Kidney glomerular epithelial cell (primary cell): ENCODE data around the gene TMPRSS13.

Experiments used
- DNase-seq: peaks from one replicate; lab custom pipeline; 2025; lab: John Stamatoyannopoulos, UW

Gene TMPRSS13

DNA sequence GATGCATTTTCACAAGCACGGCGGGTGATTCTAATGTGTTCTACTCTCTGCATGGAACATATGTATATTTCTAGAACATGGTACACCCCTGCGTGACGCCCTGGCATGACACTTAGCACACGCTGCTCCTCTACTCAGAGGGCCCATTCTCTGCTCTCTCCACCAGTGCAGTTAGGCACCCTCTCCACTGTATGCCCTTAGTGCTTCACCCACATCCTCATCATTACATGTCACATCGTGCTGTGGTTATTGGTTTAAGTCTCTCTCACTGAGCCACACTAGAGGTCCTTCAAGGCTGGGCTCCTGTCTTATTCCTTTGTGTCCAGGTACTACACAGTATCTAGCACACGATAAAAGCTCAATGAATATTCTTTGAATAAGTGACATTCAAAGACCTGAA lies 16.7 kb downstream of the TMPRSS13 start:
- no peak for DNase-seq

DNA sequence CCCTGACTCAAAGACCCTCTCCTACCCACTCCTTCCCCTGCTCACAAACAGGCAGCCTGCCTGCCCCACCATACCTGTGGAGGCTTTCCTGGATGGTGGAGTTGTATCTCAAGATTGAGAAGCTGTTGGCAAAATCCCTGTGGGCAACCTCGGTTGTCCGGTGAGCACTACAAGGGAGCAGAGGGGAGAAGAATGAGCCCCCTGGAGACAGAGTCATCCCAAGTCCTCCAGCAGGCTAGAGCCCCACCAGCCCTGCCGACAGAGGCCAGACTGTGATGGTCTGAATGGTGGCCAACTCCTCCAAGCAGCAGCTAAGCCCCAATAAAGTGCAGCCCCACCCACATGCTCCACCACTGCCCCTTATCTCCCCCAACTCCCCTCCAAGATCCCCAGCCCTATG lies 17.5 kb downstream of the TMPRSS13 start:
- no peak for DNase-seq

DNA sequence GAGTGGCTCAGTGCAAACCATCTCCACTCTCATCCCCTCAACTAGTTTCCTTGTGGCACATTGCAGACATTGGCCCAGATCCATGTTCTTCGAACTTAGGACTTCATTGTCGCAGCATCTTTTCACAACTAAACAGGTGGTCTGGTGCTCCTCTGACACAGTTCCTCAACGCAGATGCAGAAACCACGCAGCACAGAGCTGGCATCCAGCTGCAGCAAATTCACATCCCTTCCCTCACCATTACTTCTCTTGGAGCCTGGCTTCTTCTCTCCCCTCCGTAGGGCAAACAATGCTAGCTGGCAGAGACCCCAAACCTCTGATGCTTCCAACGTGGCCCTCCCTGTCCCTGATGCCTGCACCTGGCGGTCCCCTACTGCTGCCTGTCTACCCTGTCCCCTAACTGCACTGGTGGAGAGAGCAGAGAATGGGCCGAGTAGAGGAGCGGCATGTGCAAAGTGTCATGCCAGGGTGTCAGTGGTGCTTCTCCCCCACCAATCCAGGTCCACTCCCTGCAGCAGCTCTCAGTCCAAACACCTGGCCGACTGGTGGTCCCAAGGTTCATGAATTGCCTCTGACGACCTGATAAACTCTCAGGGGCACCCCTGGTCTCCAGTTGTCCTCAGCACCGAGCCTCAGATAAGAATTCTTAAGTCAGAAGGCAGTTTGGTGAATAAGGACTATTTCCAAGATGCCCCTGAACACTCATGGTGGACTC lies 18.1 kb downstream of the TMPRSS13 start:
- DNase-seq = no peak

DNA sequence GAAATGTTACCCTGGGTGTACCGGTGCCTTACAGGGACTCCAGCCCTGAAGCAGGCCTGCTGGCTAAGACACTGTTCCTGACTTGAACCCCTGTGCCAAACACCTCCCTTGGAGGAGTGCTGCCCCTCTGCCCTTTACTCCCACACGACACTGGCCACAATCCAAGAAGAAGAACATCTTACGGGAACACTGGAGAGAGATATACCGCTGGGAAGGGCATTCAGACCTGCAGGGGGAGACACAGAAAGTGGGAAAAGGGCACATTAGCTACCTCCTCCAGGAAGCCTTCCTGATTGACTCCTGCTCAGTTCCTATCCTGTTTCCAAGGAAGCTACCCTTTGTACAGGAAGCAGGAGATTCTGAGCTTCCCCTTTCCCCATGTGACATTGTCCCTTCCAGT lies 18.7 kb downstream of the TMPRSS13 start:
- DNase-seq = no peak

DNA sequence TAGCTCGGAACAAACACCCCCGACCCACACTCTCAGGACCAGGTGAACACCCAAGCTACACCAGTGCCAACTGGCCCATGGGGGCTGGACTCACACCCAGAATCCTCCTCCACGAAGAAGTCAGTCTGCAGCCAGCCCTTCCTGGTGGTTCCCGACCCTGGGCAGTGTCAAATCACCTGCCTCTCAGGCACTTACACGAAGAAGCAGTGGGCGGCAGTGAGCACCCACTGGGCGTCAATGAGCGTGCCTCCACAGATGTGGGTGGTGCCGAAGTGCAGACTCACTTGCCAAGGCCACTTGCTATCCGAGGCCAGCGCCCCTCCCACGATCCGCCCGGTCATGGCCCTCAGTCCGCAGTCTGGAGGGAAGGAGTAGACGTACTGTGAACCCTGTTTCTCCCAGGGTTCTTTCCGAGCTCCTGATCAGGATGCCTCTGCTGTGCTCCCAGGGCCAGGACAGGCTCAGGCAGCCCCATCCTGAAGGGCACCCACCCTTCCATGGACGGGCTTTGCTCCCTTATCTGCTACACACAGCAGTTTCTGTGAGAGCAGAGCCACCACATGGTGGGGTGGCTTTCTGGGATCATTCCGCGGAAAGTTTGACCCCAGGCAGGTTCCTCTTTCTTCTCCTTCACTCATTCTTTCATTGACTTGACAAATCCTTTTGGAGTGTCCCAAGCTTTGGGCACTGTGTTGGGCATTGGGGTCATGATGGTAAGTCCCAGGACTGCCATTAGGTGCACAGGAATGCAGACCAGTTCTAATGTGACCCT lies 19.4 kb downstream of the TMPRSS13 start:
- no peak for DNase-seq

DNA sequence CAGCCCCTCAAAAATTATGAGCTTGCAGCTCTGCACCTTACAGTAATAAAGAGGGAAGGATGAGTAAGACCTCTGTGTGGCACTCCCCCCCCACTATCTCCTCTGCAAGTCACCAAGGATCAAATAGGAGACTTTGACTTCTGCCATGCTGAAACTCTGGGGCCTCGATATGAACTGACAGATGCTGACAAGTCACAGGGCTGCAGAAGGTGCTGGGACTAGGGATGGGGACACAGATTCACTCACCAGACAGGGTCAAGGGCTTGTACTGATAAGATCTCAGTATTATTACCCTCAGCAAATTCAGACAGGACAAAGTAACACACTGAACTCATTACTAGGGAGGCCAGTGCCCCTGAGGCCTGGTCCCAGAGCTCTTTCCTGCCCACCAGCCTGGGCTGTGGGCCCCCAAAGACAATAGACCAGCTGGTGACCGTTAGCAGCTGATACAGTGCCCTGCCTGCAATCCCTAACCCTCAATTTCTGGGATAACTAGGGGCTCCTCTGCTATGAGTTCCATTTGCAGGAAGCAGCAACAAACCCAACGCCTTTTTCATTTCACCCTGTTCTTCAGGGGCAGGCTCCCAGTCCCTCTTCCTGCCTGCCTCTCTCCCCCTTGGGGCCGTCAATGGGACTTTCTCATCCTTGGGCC lies 20.1 kb downstream of the TMPRSS13 start:
- DNase-seq = no peak

DNA sequence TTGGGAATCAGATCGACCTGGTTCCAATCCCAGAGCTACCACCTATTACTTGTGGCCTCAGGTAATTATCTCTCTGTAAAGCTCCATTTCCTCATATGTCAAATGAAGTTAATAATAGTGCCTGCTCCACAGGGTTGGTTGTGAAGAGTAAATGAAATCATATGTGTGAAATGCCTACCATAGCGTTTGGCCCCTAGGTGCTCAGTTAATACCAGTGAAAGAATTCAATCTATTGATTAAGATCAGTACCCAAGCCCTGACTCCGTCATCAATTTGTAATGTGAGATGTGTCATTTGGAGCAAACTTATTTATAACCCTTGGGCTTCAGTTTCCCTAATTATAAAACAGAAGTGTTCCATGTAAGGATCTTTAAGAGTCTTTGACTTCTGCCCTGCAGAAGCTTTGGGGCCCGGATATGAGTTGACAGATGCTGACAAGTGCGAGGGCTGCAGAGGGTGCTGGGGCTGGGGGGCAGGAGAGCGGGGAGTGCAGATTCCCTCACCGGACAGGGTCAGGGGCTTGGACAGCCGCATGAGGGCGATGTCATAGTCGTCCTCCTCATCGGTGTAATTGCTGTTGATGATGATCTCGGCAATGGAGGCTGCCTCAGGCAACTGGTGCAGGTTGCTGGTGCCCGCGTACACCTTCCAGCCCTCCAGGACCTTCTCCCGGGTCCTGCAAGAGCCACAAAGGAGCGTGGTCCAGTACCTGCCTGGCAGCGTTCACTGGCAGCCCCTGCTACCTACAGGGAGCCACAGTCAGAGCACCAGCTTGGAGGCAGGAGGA lies 20.9 kb downstream of the TMPRSS13 start:
- DNase-seq = no peak

DNA sequence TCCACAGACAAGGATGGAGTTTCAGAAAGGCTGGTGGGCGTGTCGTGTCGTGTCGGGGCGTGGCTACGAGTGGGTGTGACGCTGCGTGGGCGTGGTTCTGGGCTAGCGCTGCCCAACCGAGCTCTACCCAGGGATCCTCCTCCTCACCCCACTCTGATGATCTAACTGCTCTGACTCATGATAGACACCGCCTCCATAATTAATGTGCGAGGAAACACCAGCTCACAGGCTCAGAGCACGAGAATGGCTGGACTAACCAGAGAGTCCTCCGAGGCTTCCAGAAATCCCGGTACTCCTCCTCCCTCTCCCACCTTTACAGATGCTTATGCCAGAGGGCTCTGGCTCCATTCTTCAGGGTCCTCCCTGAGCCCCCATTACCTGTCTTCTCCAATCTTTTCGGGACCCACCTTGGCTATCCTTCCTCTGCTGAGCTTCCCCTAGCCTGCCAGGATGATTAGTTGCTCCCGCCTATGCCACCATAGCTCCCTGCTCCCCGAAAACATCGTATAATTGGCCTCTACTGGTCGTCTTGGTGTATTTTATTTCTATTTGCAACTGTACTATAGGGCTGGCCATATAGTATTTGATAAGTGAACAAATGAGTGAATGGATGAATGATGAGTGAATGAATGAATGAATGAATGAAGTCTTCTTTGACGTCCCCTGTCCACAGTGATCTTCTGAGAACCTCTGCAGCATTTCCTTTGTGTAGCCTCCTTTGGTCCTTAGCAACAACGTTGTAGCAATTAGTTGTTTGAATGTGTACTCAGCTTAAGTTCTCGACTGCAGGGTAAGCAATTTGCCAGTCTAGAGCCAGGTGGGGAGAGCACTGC lies 21.7 kb downstream of the TMPRSS13 start:
- DNase-seq = peak; percentile 97

DNA sequence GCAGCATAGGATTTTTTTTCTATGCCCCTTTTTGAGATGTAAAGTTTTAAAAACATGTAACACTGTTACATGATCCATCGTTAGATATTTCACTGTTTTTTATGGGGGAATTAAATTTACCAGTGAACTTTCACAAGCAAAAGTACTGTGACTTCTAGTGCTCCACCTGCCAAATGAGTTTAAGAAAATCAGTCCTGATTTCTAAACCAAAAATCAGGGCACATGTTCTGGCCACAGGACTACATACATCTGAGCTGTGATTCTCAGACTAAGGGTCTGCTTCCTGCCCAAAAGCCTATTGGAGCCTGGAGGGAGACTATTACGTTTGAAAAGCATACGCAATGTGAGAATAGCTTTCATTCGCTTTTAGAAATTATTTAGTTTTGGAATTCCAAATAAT lies 22.5 kb downstream of the TMPRSS13 start:
- DNase-seq = no peak

DNA sequence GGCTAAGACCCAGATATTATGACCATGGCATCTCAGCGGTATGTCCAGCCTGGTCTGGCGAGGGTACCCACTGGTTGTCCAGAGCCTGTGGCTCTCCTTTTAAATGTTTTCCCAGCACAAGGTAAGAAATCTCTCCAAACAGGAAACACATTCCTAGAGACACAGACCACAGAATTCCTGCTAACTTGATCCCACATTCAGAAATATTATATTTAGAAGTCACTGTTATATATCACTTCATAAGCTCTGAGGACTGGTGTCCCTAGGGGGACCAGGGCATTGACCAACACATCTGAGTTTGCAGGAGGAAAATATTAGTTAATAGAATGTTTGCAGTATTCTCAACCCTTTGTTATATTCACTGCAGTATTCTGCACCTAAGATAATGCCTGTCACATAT lies 23.1 kb downstream of the TMPRSS13 start:
- no peak for DNase-seq

DNA sequence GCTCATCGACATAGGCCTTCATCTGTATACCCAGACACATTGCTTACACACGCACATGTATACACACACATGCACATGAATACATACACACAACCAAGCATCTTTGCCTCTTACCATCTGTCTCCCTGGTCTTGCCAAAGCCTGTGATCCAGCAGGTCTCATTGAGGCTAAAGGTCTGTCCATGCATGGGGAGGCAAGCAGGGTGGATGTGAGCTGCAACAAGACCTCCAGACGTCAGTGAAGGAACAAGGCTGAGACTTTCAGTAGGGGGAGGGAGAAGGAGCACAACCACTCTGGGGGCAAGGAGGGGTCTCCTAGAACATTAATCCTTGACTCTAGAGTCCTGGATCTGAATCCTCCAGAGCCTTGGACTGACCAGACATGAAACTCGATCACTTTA lies 23.7 kb downstream of the TMPRSS13 start:
- DNase-seq = no peak

DNA sequence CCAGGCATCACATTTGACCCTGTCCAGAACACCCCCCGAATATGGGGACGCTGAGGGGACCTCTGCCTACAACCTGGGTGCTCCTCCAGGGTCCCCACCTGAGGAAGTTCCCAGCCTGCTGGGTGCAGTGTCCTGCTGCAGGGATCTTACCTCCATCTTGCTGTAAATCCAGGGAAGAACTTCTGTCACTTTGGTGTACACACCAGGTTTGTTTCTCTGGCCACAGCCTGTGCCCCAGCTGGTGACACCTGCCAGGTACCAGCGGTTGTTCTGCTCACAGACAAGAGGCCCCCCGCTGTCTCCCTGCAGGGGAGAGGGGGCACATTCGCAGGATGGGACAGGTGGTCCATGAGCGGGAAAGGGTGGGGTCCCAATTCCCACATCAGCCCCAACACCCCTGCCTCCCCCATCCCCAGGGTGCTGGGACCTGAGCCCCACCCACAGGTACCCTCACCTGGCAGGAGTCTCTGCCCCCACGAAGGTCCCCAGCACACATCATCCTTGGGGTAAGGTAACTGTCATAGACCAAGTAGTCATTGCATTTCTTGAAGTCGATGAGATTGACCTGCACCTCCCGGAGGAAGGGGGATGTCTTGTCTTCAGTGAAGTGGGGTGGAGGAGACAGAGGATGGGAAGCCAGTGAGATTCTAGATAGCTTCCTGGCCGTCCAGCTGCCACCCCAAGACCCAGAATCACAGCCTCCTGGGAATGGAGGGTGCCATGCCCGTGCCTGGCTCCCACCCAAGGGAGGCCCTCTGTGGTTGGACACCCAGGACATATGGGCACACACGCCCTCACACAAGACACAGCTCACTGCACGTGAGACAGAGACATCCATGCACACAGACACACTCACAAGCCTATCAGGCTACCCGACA lies 25.5 kb downstream of the TMPRSS13 start:
- no peak for DNase-seq

DNA sequence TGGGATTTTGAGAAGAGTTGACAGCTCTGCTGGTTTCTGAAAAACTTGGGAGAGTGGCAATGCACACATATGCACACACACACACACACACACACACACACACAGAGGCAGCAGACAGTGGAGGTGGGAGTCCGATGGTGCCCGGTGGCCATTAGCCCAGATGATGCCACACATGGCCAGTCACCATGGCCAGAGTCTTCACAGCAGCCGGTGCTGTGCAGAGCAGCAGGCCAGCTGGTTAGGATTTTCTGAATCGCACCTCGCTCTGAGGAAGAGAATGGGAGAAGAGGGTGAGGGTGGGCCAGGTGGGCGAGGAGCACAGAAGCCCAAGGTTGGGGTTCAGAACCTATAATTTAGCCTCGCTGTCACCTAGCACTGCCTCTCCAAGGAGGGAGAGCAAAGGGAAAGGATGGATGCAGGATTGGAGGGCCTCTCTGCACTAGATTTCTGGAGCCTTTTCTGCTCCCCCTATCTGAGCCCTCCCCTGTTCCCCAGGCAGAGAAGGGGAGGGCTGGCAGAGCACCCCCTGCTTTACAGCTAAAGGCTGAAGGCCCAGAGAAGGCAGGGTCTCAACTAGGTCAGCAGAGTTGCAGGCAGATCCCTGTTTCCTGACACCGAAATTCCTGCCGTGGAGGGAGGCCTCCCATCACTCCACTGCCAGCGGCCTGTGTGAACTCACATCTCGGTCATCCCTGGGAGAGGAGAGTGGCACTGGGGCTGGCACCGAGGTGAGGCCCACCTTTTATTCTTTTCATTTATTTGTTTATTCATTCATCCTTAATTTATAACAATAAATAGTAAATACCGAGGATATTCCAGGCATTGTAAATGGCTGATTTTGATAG lies 27.0 kb downstream of the TMPRSS13 start:
- no peak for DNase-seq

DNA sequence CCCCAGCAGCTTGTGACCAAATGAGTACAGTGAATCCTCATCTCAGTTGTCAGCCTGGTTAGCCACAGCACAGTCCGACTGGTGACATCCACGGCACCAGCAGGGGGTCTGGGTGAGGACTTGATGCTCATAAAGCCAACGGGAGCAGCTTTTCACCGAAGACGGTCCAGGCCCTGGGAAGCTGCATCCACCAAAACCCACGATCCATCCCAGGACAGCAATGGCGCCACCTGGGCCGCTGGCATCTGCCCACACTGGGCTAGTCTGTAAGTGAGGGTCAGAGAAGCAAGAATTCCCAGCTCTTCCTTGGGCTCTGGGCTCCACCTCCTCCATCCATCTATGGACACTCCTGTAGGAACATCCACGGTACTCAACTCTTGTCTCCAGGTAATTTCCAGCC lies 27.6 kb downstream of the TMPRSS13 start:
- DNase-seq = no peak

DNA sequence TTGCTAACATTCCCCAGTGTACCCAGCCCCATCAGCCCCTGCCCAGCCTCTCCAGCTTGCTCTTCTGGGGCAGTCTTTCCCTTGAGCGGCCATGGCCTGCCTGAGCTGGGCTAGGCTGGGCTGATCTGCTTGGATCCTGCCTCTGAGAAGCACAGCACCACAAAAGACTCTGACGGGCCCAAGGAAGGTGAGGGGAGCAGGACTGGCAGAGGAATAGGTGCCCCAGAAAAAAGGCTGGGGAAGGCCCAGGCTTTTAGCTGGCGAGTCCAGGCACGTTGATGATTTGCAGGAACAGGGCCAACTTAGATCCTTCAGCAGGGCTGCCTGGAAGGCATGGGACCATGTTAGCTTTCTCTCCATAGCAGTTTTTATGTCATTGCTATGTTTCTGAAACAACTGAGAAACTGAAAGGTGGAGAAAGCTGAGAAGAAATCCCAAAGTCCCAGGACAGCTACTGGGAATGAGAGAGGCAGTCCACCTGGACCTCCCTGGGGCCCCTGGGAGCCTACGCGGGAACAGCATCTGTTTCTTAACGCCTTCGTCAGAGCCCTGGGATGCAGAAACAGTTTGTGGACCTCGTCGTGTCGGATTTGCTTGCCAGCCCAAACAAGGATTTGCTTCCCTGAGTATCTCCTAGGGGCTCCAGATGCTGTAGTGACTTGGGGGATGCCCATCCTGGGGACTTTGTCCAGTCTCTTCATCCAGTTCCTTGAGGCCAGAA lies 28.3 kb downstream of the TMPRSS13 start:
- DNase-seq = no peak

DNA sequence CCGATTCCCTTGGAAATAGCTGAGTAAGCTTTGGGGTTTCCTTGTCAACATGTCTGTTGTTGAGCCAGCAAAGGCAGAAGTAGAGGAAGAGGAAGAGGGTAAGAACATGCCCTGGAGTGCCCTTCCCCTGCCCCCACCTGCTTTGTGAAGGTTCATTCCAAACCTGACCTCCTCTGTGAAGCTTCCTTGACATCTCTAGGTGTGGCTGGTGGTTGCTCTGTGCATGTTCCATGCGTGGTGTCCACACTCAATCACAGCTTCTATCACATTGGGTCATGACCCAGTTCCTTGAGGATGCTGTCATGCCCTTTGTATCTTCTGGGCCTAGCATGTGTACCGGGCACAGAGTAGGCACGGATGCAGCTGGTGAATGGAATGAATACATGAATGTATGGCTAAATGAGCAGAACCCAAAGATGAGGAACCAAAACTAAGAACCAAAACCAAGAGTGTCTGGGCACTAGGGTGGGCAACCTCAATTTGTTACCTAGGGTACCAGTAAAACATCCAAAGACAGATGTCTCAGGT lies 29.0 kb downstream of the TMPRSS13 start:
- no peak for DNase-seq

DNA sequence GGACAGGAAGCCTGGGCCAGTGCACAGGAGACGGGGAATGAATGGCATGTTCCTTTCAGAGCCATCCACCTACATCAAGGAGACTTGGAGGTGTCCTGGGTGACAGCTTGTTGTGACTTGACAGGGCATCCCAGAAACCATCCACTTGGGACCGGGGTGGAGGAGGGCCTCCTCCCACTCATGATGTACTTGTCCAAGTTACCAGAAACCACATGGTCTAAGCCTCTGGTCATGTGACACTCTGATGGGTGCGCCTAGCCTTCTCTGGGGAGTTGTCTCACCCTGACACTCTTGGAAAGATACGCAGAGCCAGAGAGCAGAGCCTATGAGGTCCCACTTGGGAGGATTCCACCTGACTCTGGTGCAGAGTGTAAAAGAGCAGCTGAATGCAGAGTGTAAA lies 31.1 kb downstream of the TMPRSS13 start:
- DNase-seq = no peak

DNA sequence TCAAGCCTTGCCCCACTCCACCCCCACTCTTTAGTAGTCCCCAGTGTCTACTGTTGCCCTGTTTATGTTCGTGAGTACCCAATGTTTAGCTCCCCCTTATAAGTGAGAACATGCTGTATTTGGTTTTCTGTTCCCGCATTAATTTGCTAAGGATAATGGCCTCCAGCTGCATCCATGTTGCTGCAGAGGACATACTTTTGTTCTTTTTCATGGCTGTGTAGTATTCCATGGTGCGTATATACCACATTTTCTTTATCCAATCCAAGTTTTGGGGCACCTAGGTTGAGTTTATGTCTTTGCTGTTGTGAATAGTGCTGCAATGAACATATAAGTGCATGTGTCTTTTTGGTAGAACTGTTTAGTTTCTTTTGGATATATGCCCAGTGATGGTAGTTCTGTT lies 36.6 kb downstream of the TMPRSS13 start:
- DNase-seq = no peak

DNA sequence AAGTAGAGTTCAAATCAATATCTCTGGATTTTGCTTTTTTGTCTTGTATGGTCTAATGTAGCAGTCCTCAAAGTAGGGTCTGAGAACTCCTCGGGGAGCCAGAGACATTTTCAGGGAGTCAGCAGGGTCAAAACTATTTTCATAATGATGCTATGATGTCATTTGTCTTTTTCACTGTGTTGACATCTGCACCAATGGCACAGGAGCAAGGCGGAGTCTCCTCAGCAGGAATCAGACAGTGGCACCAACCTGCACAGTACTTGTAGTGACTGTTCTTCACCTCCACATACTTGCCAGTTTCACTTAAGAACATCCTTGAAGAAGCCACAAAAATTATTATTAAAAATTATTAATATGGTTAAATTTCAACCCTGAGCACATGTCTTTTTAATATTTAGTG lies 37.8 kb downstream of the TMPRSS13 start:
- no peak for DNase-seq
